SJCRH30 (cell line): ENCODE results near the gene UNKL. TPM values are rescaled to one million over a fixed set of nuclear protein-coding genes. Genes with fewer than 3 reads are reported as not detected.
A peak's percentile ranks its signal among the peaks of the same experiment; 100 is the strongest.

Source experiments
- DNase-seq, 2 experiments: peaks; one replicate each; pipeline ENCODE4 v3.0.0-alpha.2; 2015 to 2020
- H3K27ac ChIP-seq: fragments of 250-450 bp; sonication (Bioruptor Pico); 2 replicates; pipeline ENCODE4 v1.5.1; 2020; ENCODE audit warnings: mild to moderate bottlenecking, moderate library complexity
- H3K27me3 ChIP-seq: fragments of 250-450 bp; sonication (Bioruptor Pico); 2 replicates; pipeline ENCODE4 v1.5.1; 2020; ENCODE audit warnings: mild to moderate bottlenecking, moderate library complexity
- H3K36me3 ChIP-seq: fragments of 250-450 bp; sonication (Bioruptor Pico); 2 replicates; pipeline ENCODE4 v1.5.1; 2020; ENCODE audit warnings: mild to moderate bottlenecking, moderate library complexity
- H3K4me1 ChIP-seq: fragments of 250-450 bp; sonication (Bioruptor Pico); 2 replicates; pipeline ENCODE4 v1.5.1; 2020; ENCODE audit warnings: mild to moderate bottlenecking, moderate library complexity
- H3K4me3 ChIP-seq: fragments of 250-450 bp; sonication (Bioruptor Pico); 2 replicates; pipeline ENCODE4 v1.5.1; 2020; ENCODE audit warnings: mild to moderate bottlenecking, moderate library complexity
- H3K9me3 ChIP-seq: fragments of 250-450 bp; sonication (Bioruptor Pico); replicated peaks from 2 replicates; pipeline ENCODE4 v1.5.1; 2020; ENCODE audit warnings: mild to moderate bottlenecking, moderate library complexity
- total RNA-seq: library from RNA; depleted of rRNA; stranded (reverse); fragments of >200 nt; shearing (Covaris generic); gene quantifications from 2 replicates; pipeline ENCODE4 v1.2.3, GENCODE V29; 2014

UNKL gene
- total RNA-seq, 1 experiment from 2014 or later, result 9.8 TPM

DNA sequence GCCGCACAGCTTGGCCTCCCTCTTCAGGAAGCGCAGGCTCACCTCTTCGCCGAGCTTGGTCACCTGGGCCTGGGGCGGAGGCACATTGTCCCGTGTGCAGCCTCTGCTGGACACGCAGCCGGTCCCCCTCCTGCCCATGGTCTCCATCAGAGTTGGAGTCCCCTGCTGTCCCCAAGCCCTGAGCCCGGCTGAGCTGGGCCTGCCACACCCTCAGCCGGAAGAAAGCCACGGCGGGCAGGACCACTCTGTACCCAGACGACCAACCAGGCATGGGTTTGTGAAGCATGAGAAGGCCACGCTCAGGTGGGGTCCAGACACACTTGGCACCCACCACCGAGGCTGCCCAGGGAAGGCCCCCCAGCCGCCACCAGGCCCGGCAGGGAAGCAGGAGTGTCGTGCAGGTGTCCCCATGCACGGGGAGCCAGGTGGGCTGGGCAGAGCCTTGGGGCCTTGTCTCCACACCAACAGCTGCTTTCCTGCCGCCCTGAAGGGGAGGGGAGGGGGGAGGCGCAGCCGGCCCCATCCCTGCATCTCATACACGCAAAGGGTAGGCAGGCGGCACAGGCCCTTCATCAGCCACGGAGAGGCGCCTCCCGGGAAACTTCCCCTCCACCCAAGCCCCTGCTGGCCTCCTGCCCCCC, 24.7 kb upstream of the UNKL start:
- no peaks in the 10 kb centered on the region for H3K27me3 ChIP-seq
- peak; percentile 76 to 84 for DNase-seq
- 0 out of 2 replicates have a peak, but pooled peaks cover under 1% of the 10 kb centered on the region for H3K36me3 ChIP-seq
- peak overlapping the region; percentile 16; the same call in 1 of the 2 replicates for H3K27ac ChIP-seq
- H3K4me3 ChIP-seq, result peak overlapping the region; percentile 33
- H3K9me3 ChIP-seq, result no peaks in the 10 kb centered on the region
- peaks cover 41% of the 10 kb centered on the region for H3K4me1 ChIP-seq

GRCh38 chr16:1438229-1439057, 23.9 kb upstream of the UNKL start:
- no peaks in the 10 kb centered on the region for H3K9me3 ChIP-seq
- DNase-seq, result peak; percentile 63 to 74
- peak overlapping the region; percentile 42; the same call in 1 of the 2 replicates for H3K27ac ChIP-seq
- H3K27me3 ChIP-seq, result no peaks in the 10 kb centered on the region
- H3K36me3 ChIP-seq, result peaks cover 8% of the 10 kb centered on the region
- H3K4me3 ChIP-seq, result peak overlapping the region; percentile 33
- peaks cover 41% of the 10 kb centered on the region for H3K4me1 ChIP-seq

- H3K9me3 ChIP-seq, result no peaks in the 10 kb centered on the region
- DNase-seq, result peak; percentile 93 to 95
Measured at GRCh38 chr16:1437606-1438005, 23.1 kb upstream of the UNKL start.

DNA sequence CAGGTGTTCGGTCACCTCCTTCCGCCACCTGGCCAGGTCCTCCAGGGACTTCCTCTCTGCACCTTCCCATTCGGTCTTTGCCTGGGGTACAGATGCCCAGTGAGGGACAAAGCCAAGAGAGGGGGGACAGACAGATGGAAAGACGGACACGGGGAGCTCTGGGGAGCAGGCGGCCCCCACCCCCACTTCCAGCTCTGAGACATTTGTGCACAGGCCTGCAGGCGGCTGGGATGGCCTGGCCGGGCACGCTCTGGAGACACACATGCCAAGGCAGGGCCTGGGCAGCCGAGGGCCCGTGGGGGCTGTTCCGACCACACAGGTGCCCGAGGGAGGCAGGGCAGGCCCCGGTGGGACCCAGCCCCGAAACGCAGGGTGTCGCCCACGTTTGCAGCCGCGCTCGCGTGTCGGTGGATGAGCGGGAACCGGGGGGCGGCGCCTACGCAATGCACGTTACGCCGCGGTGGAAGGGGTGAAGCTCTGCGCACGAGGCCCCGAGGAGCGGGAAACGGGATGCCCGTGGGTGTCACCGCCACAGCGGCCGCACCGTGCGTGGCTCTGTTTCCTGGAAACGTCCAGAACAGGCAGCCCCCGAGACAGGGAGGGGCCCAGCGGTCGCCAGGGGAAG, 22.3 kb upstream of the UNKL start:
- Histone ChIP-seq H3K4me1 (peaks cover 41% of the 10 kb centered on the region), H3K4me3 (peak overlapping the region; percentile 33), H3K27ac (peak overlapping the region; percentile 42), H3K27me3 (no peaks in the 10 kb centered on the region), H3K9me3 (no peaks in the 10 kb centered on the region), H3K36me3 (peaks cover 16% of the 10 kb centered on the region)
- peak; percentile 68 to 73 for DNase-seq

More at GRCh38 chr16:1437606-1438005, 23.1 kb upstream of the UNKL start:
- H3K36me3 ChIP-seq, result peaks cover 14% of the 10 kb centered on the region
- peak overlapping the region; percentile 33 for H3K4me3 ChIP-seq
- H3K27ac ChIP-seq, result peak overlapping the region; percentile 42
- H3K27me3 ChIP-seq, result no peaks in the 10 kb centered on the region
- peaks cover 41% of the 10 kb centered on the region for H3K4me1 ChIP-seq

GRCh38 chr16:1435921-1436697, 21.6 kb upstream of the UNKL start:
- no peak overlapping the region for H3K4me3 ChIP-seq

DNA sequence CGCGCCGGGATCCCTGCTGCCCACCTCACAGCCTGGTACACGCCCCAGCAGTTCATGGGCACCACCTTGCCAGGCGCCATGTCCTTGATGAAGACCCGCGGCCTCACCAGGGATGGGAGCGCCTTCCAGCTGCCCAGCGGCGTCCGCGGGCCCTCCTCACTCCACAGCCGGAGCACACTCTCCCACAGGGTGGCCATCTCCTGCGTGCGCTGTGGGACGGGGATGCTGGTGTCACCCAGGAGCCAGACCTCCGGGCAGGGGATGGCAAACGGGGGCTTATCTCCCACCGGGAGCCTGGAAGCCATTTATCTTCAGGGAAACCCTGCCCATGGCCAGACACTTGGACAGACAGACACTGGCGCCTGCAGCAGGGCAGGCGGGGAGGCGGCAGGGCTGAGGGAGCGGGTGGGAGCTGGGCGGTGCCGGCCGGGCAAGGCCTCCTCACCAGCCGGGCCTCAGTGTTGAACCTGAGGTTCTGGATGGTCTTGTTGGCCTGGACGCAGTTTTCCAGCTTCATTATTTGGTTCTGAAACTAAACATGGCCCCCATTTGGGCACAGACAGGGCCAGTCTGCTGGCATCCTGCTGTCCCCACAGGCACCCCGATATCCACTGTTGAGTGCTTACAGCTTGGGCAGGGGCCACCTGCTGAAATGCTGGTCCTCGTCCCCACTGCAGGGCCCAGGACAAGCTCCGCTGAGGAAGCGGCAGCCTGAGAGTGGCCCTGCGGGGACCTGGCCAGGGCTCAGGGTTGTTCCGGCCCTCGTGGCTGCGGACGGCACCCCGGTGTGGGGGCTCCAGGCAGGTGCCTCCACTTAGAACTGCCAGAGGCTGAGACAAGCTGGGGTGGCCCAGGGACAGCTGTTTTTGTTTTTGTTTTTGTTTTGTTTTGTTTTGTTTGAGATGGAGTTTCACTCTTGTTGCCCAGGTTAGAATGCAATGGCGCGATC, 20.4 kb upstream of the UNKL start:
- H3K27me3 ChIP-seq, result no peaks in the 10 kb centered on the region
- H3K36me3 ChIP-seq, result peaks cover 16% of the 10 kb centered on the region
- H3K9me3 ChIP-seq, result no peaks in the 10 kb centered on the region
- no peak overlapping the region for H3K4me3 ChIP-seq
- no peak for DNase-seq
- peaks cover 45% of the 10 kb centered on the region for H3K4me1 ChIP-seq
- H3K27ac ChIP-seq, result no peak overlapping the region

More at GRCh38 chr16:1435921-1436697, 21.6 kb upstream of the UNKL start:
- no peaks in the 10 kb centered on the region for H3K27me3 ChIP-seq
- peaks cover 16% of the 10 kb centered on the region for H3K36me3 ChIP-seq
- H3K27ac ChIP-seq, result no peak overlapping the region; the same call in 1 of the 2 replicates
- H3K9me3 ChIP-seq, result no peaks in the 10 kb centered on the region
- DNase-seq, result peak; percentile 76 to 82
- H3K4me1 ChIP-seq, result peaks cover 41% of the 10 kb centered on the region

- peaks cover 47% of the 10 kb centered on the region for H3K4me1 ChIP-seq
- H3K27ac ChIP-seq, result no peak overlapping the region
- H3K9me3 ChIP-seq, result no peaks in the 10 kb centered on the region
- no peak for DNase-seq
- peaks cover 16% of the 10 kb centered on the region for H3K36me3 ChIP-seq
- H3K27me3 ChIP-seq, result no peaks in the 10 kb centered on the region
- no peak overlapping the region; the same call in 1 of the 2 replicates for H3K4me3 ChIP-seq
Measured at GRCh38 chr16:1433756-1434155, 19.3 kb upstream of the UNKL start.

- no peaks in the 10 kb centered on the region for H3K9me3 ChIP-seq
- H3K4me1 ChIP-seq, result peaks cover 48% of the 10 kb centered on the region
- peak overlapping the region; percentile 99; the same call in 1 of the 2 replicates for H3K27ac ChIP-seq
- no peak for DNase-seq
- H3K4me3 ChIP-seq, result peak overlapping the region; percentile 70
- H3K27me3 ChIP-seq, result no peaks in the 10 kb centered on the region
- H3K36me3 ChIP-seq, result peaks cover 16% of the 10 kb centered on the region
Measured at GRCh38 chr16:1433263-1433560, 18.7 kb upstream of the UNKL start.

GRCh38 chr16:1432388-1433262, 18.1 kb upstream of the UNKL start:
- H3K9me3 ChIP-seq, result no peaks in the 10 kb centered on the region
- peaks cover 16% of the 10 kb centered on the region for H3K36me3 ChIP-seq
- no peaks in the 10 kb centered on the region for H3K27me3 ChIP-seq
- DNase-seq, result peak in 1 of 2 experiments; percentile 31
- peak overlapping the region; percentile 70 for H3K4me3 ChIP-seq
- H3K4me1 ChIP-seq, result peaks cover 50% of the 10 kb centered on the region
- H3K27ac ChIP-seq, result peak overlapping the region; percentile 99

GRCh38 chr16:1431497-1432270, 17.2 kb upstream of the UNKL start:
- H3K36me3 ChIP-seq, result peaks cover 16% of the 10 kb centered on the region
- no peaks in the 10 kb centered on the region for H3K27me3 ChIP-seq
- peak overlapping the region; percentile 99 for H3K27ac ChIP-seq
- peaks cover 51% of the 10 kb centered on the region for H3K4me1 ChIP-seq
- no peaks in the 10 kb centered on the region for H3K9me3 ChIP-seq
- H3K4me3 ChIP-seq, result peak overlapping the region; percentile 70
- DNase-seq, result peak; percentile 73 to 76

DNA sequence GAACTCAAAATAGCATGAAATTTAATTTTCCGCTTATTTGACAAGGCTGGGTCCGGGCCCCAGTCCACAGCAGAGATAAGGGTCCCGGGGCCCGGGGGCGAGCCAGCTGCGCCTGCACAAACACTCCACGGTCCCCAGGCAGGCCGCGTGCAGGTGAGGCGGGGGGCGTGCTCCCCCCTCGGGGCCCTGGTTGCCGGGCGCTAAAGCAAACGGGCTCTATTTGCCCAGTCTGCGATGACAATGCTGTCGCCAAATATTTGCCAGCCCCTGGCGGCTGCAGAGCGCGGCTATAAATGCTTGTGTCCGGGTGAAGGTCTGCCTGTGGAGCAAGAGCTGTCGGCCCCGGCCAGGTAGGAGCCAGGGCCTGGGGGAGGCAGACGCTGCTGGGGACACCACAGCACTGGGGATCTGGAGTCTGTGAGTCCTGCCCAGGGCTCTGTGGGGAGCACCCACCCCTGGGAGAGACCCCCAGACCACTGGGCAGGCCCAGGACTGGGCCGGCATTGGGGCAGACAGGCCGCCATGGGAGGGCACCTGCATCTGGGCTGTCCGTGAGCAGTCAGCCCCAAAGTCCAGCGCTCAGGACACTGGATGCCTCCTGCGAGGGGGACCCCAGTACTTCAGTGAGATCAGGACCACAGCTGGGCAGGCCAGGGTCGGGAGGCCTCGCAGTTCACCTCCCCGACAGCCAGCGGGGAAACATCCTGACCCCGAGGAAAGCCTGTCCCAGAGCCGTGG, 16.4 kb upstream of the UNKL start, which contains the start of gene PERCC1:
PERCC1 (plus strand) TSS at position 320 of the 738 bp plus-strand sequence. CDS start 1,516 bp downstream, outside the sequence.
- peak within 1 kb of the TSS; percentile 99 for H3K27ac ChIP-seq

More for the DNA sequence above, 16.4 kb upstream of the UNKL start, which contains the start of gene PERCC1:
- Histone ChIP-seq H3K36me3 (peaks cover 16% of the 10 kb centered on the region), H3K27me3 (no peaks in the 10 kb centered on the region), H3K4me3 (peak within 1 kb of the TSS; percentile 70), H3K9me3 (no peaks in the 10 kb centered on the region), H3K4me1 (peaks cover 51% of the 10 kb centered on the region)
- DNase-seq, result peak; percentile 94 to 95
